Small intestine (tissue), 7 donors: ENCODE results near the gene DPM2. TPM values are rescaled to one million over a fixed set of nuclear protein-coding genes. Genes with fewer than 3 reads are reported as not detected.
A peak's percentile ranks its signal among the peaks of the same experiment; 100 is the strongest.

Experiments used
- DNase-seq, 2 donors: peaks; one replicate each; pipeline versions ENCODE4 v3.0.0 to v3.0.0-alpha.2; 2013
- FAIRE-seq: peaks from 2 replicates; lab custom pipeline; 2012; peaks lifted over from hg19 to GRCh38; lab: Jason Lieb, UNC
- H3K27ac ChIP-seq, 3 donors: one replicate each; pipeline ENCODE4 v1.5.1; 2013; ENCODE audit warnings: low read length in 2 of 3, mild to moderate bottlenecking in 2 of 3, control low read depth in 1 of 3, inconsistent platforms in 1 of 3, low read depth in 1 of 3, moderate library complexity in 1 of 3
- H3K27me3 ChIP-seq, 3 donors: one replicate each; pipeline ENCODE4 v1.6.1; 2013; ENCODE audit warnings: low read length in 3 of 3, inconsistent platforms in 1 of 3; ENCODE audit not compliant: control insufficient read depth in 3 of 3, insufficient read depth in 3 of 3
- H3K36me3 ChIP-seq, 3 donors: one replicate each; pipeline ENCODE4 v1.6.1; 2013; ENCODE audit warnings: low read length in 3 of 3, inconsistent platforms in 1 of 3, low read depth in 1 of 3, mild to moderate bottlenecking in 1 of 3, moderate library complexity in 1 of 3; ENCODE audit not compliant: control insufficient read depth in 3 of 3, insufficient read depth in 2 of 3
- H3K4me1 ChIP-seq, 3 donors: one replicate each; pipeline ENCODE4 v1.6.1; 2013; ENCODE audit warnings: low read length in 2 of 3, inconsistent platforms in 1 of 3, low read depth in 1 of 3, mild to moderate bottlenecking in 1 of 3, moderate library complexity in 1 of 3; ENCODE audit not compliant: control insufficient read depth in 3 of 3, insufficient read depth in 2 of 3
- H3K4me3 ChIP-seq, 3 donors: one replicate each; pipeline ENCODE4 v1.5.1; 2013; ENCODE audit warnings: low read length in 3 of 3, control low read depth in 1 of 3, inconsistent platforms in 1 of 3, low read depth in 1 of 3, mild to moderate bottlenecking in 1 of 3, moderate library complexity in 1 of 3
- H3K9me3 ChIP-seq, 2 donors: one replicate each; pipeline ENCODE4 v1.6.1; 2013; ENCODE audit warnings: low read depth in 1 of 2, low read length in 1 of 2; ENCODE audit not compliant: control insufficient read depth in 2 of 2, insufficient read depth in 1 of 2
- WGBS, 3 donors: extraction: QIAGEN DNeasy Blood & Tissue Kit; methylation state at CpG; one replicate each; pipeline ENCODE4 v1.1.7; 2013; 5-methylcytosine and 5-hydroxymethylcytosine counted together
- polyA plus RNA-seq, 4 donors: library from polyadenylated mRNA; stranded (reverse) in 3 of 4; unstranded in 1 of 4; fragments of 200-250 nt in 3 of 4; fragments of 120-200 nt in 1 of 4; gene quantifications; one replicate each; pipeline versions ENCODE4 v1.2.1 to v1.2.3, GENCODE V29; 2013
- donor health status: healthy with polysubstance abuse.
- donor health status: control.
- donor health status: control.
- donor health status: Bipolar disorder and iron deficiency.
- donor health status: healthy.

DPM2 gene
- polyA plus RNA-seq, 4 donors, result 23.2 to 46.0 (median 35.4) TPM

GRCh38 chr9:127975376-127976315, 38.0 kb upstream of the DPM2 start:
- H3K4me1 ChIP-seq, result peaks cover 8 to 73% (median 17%) of the 10 kb centered on the region in 3 donors
- no peaks in the 10 kb centered on the region for H3K27me3 ChIP-seq
- peak overlapping the region; percentile 66 to 98 (median 94) for H3K27ac ChIP-seq
- DNase-seq (peak; percentile 1 to 57), FAIRE-seq (no peak)
- 20 to 57% (median 44%) methylated on average over 10 of the region's 10 CpGs for WGBS, 3 donors
- no peaks in the 10 kb centered on the region for H3K9me3 ChIP-seq
- H3K36me3 ChIP-seq, result peaks cover 0 to 68% (median 0%) of the 10 kb centered on the region in 3 donors
- H3K4me3 ChIP-seq, result peak overlapping the region in 1 of 3 donors; percentile 83

GRCh38 chr9:127974769-127975261, 37.2 kb upstream of the DPM2 start:
- H3K4me1 ChIP-seq, result peaks cover 8 to 77% (median 17%) of the 10 kb centered on the region in 3 donors
- WGBS, 3 donors, result 32 to 47% (median 43%) methylated on average over 10 of the region's 10 CpGs
- peaks cover 0 to 75% (median 0%) of the 10 kb centered on the region in 3 donors for H3K36me3 ChIP-seq
- H3K27me3 ChIP-seq, result no peaks in the 10 kb centered on the region
- peak overlapping the region in 1 of 3 donors; percentile 83 for H3K4me3 ChIP-seq
- DNase-seq (no peak), FAIRE-seq (no peak)
- H3K9me3 ChIP-seq, result no peaks in the 10 kb centered on the region
- peak overlapping the region; percentile 10 to 93 (median 81) for H3K27ac ChIP-seq

GRCh38 chr9:127974001-127974768, 36.5 kb upstream of the DPM2 start:
- WGBS, 3 donors, result 27 to 54% (median 36%) methylated on average over 12 of the region's 12 CpGs
- Histone ChIP-seq H3K36me3 (peaks cover 0 to 81% (median 0%) of the 10 kb centered on the region in 3 donors), H3K4me3 (peak overlapping the region in 1 of 3 donors; percentile 83), H3K9me3 (no peaks in the 10 kb centered on the region), H3K4me1 (peaks cover 13 to 83% (median 20%) of the 10 kb centered on the region in 3 donors), H3K27ac (peak overlapping the region in 2 of 3 donors; percentile 81 to 93), H3K27me3 (no peaks in the 10 kb centered on the region)
- DNase-seq (peak in 1 of 2 donors; percentile 21), FAIRE-seq (no peak)

- Histone ChIP-seq H3K27ac (peak overlapping the region; percentile 6 to 93 (median 79)), H3K4me1 (peaks cover 21 to 91% (median 23%) of the 10 kb centered on the region in 3 donors), H3K27me3 (no peaks in the 10 kb centered on the region), H3K9me3 (no peaks in the 10 kb centered on the region), H3K36me3 (peaks cover 0 to 86% (median 0%) of the 10 kb centered on the region in 3 donors), H3K4me3 (peak overlapping the region in 1 of 3 donors; percentile 83)
- WGBS, 3 donors, result 15 to 49% (median 23%) methylated on average over 16 to 17 of the region's 17 CpGs
- DNase-seq (peak in 1 of 2 donors; percentile 83), FAIRE-seq (no peak)
Measured at GRCh38 chr9:127973169-127974000, 35.7 kb upstream of the DPM2 start.

GRCh38 chr9:127972236-127972871, 34.7 kb upstream of the DPM2 start:
- H3K27ac ChIP-seq, result peak overlapping the region in 2 of 3 donors; percentile 79 to 93
- WGBS, 3 donors, result 31 to 51% (median 33%) methylated on average over 12 of the region's 12 CpGs
- peaks cover 0 to 86% (median 0%) of the 10 kb centered on the region in 3 donors for H3K36me3 ChIP-seq
- peak overlapping the region in 1 of 3 donors; percentile 32 for H3K4me3 ChIP-seq
- DNase-seq (no peak), FAIRE-seq (no peak)
- H3K27me3 ChIP-seq, result no peaks in the 10 kb centered on the region
- peaks cover 28 to 92% (median 30%) of the 10 kb centered on the region in 3 donors for H3K4me1 ChIP-seq
- H3K9me3 ChIP-seq, result no peaks in the 10 kb centered on the region

- Histone ChIP-seq H3K36me3 (peaks cover 0 to 90% (median 0%) of the 10 kb centered on the region in 3 donors), H3K4me1 (peaks cover 35 to 92% (median 37%) of the 10 kb centered on the region in 3 donors), H3K27me3 (no peaks in the 10 kb centered on the region), H3K9me3 (no peaks in the 10 kb centered on the region), H3K4me3 (peak overlapping the region in 1 of 3 donors; percentile 32), H3K27ac (peak overlapping the region; percentile 38 to 93 (median 79))
- 18 to 32% (median 29%) methylated on average over 19 to 20 of the region's 20 CpGs for WGBS, 3 donors
- FAIRE-seq (no peak), DNase-seq (no peak)
Measured at GRCh38 chr9:127971357-127972235, 33.9 kb upstream of the DPM2 start.
